ENCODE measurements around the gene RNF14.

- TF ChIP-seq, protein P1, sequence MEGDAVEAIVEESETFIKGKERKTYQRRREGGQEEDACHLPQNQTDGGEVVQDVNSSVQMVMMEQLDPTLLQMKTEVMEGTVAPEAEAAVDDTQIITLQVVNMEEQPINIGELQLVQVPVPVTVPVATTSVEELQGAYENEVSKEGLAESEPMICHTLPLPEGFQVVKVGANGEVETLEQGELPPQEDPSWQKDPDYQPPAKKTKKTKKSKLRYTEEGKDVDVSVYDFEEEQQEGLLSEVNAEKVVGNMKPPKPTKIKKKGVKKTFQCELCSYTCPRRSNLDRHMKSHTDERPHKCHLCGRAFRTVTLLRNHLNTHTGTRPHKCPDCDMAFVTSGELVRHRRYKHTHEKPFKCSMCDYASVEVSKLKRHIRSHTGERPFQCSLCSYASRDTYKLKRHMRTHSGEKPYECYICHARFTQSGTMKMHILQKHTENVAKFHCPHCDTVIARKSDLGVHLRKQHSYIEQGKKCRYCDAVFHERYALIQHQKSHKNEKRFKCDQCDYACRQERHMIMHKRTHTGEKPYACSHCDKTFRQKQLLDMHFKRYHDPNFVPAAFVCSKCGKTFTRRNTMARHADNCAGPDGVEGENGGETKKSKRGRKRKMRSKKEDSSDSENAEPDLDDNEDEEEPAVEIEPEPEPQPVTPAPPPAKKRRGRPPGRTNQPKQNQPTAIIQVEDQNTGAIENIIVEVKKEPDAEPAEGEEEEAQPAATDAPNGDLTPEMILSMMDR (IDR thresholded peaks at IDR 0.05), result no peak
- TF ChIP-seq POLR2A (IDR thresholded peaks at IDR 0.05), result no peak
Observed at GRCh38 chr5:142009886-142010285, 41.0 kb downstream of the RNF14 start.

All from right lobe of liver (tissue), 4 donors.